ENCODE results near the gene VPS13A.

VPS13A gene

GRCh38 chr9:77293949-77294348, 116.6 kb downstream of the VPS13A start:
- Histone ChIP-seq H3K4me1 (ENCODE audit: insufficient read depth, insufficient read length) (no peaks in the 10 kb centered on the region), H3K4me3 (ENCODE audit: insufficient read length, low read depth) (no peak overlapping the region), H3K27me3 (ENCODE audit: insufficient read depth, insufficient read length) (no peaks in the 10 kb centered on the region), H3K36me3 (ENCODE audit: insufficient read depth, insufficient read length, low read length) (peaks cover 4% of the 10 kb centered on the region), H3K9me3 (ENCODE audit: insufficient read depth, low read length) (no peaks in the 10 kb centered on the region), H3K9ac (ENCODE audit: insufficient read length, low read depth) (no peak overlapping the region)
- TF ChIP-seq YY1 (IDR thresholded peaks at IDR 0.05; ENCODE audit: insufficient read depth, insufficient read length) (no peak), ZNF274 (IDR thresholded peaks at IDR 0.05; ENCODE audit: low read depth, low read length) (no peak), SUZ12 (IDR thresholded peaks at IDR 0.05; ENCODE audit: extremely low read depth, insufficient read depth, insufficient read length) (no peak)
- no peak for DNase-seq (ENCODE audit: low read depth, low spot score)

GRCh38 chr9:77304543-77304942, 127.2 kb downstream of the VPS13A start:
- H3K36me3 ChIP-seq (ENCODE audit: insufficient read depth, insufficient read length, low read length), result peaks cover 3% of the 10 kb centered on the region
- DNase-seq (ENCODE audit: low read depth, low spot score), result no peak
- TF ChIP-seq ZNF274 (IDR thresholded peaks at IDR 0.05; ENCODE audit: low read depth, low read length) (no peak), SUZ12 (IDR thresholded peaks at IDR 0.05; ENCODE audit: extremely low read depth, insufficient read depth, insufficient read length) (no peak), YY1 (IDR thresholded peaks at IDR 0.05; ENCODE audit: insufficient read depth, insufficient read length) (no peak)
- H3K27me3 ChIP-seq (ENCODE audit: insufficient read depth, insufficient read length), result no peaks in the 10 kb centered on the region
- H3K9ac ChIP-seq (ENCODE audit: insufficient read length, low read depth), result no peak overlapping the region
- H3K4me1 ChIP-seq (ENCODE audit: insufficient read depth, insufficient read length), result no peaks in the 10 kb centered on the region
- no peak overlapping the region for H3K4me3 ChIP-seq (ENCODE audit: insufficient read length, low read depth)
- H3K9me3 ChIP-seq (ENCODE audit: insufficient read depth, low read length), result no peaks in the 10 kb centered on the region

- DNase-seq (ENCODE audit: low read depth, low spot score), result no peak
- TF ChIP-seq SUZ12 (IDR thresholded peaks at IDR 0.05; ENCODE audit: extremely low read depth, insufficient read depth, insufficient read length) (no peak), YY1 (IDR thresholded peaks at IDR 0.05; ENCODE audit: insufficient read depth, insufficient read length) (no peak), ZNF274 (IDR thresholded peaks at IDR 0.05; ENCODE audit: low read depth, low read length) (no peak)
- H3K27me3 ChIP-seq (ENCODE audit: insufficient read depth, insufficient read length), result no peaks in the 10 kb centered on the region
- no peak overlapping the region for H3K4me3 ChIP-seq (ENCODE audit: insufficient read length, low read depth)
- H3K36me3 ChIP-seq (ENCODE audit: insufficient read depth, insufficient read length, low read length), result peaks cover 3% of the 10 kb centered on the region
- no peaks in the 10 kb centered on the region for H3K4me1 ChIP-seq (ENCODE audit: insufficient read depth, insufficient read length)
- H3K9me3 ChIP-seq (ENCODE audit: insufficient read depth, low read length), result no peaks in the 10 kb centered on the region
- H3K9ac ChIP-seq (ENCODE audit: insufficient read length, low read depth), result no peak overlapping the region
Measured at GRCh38 chr9:77305622-77306400, 128.5 kb downstream of the VPS13A start.

- TF ChIP-seq ZNF274 (IDR thresholded peaks at IDR 0.05; ENCODE audit: low read depth, low read length) (no peak), YY1 (IDR thresholded peaks at IDR 0.05; ENCODE audit: insufficient read depth, insufficient read length) (no peak), SUZ12 (IDR thresholded peaks at IDR 0.05; ENCODE audit: extremely low read depth, insufficient read depth, insufficient read length) (no peak)
- no peak for DNase-seq (ENCODE audit: low read depth, low spot score)
- Histone ChIP-seq H3K4me3 (ENCODE audit: insufficient read length, low read depth) (no peak overlapping the region), H3K4me1 (ENCODE audit: insufficient read depth, insufficient read length) (no peaks in the 10 kb centered on the region), H3K27me3 (ENCODE audit: insufficient read depth, insufficient read length) (no peaks in the 10 kb centered on the region), H3K36me3 (ENCODE audit: insufficient read depth, insufficient read length, low read length) (peaks cover 3% of the 10 kb centered on the region), H3K9me3 (ENCODE audit: insufficient read depth, low read length) (no peaks in the 10 kb centered on the region), H3K9ac (ENCODE audit: insufficient read length, low read depth) (no peak overlapping the region)
Measured at GRCh38 chr9:77307166-77307565, 129.8 kb downstream of the VPS13A start.

- TF ChIP-seq SUZ12 (IDR thresholded peaks at IDR 0.05; ENCODE audit: extremely low read depth, insufficient read depth, insufficient read length) (no peak), ZNF274 (IDR thresholded peaks at IDR 0.05; ENCODE audit: low read depth, low read length) (no peak), YY1 (IDR thresholded peaks at IDR 0.05; ENCODE audit: insufficient read depth, insufficient read length) (no peak)
- Histone ChIP-seq H3K27me3 (ENCODE audit: insufficient read depth, insufficient read length) (no peaks in the 10 kb centered on the region), H3K4me3 (ENCODE audit: insufficient read length, low read depth) (no peak overlapping the region), H3K9me3 (ENCODE audit: insufficient read depth, low read length) (no peaks in the 10 kb centered on the region), H3K36me3 (ENCODE audit: insufficient read depth, insufficient read length, low read length) (peaks cover 7% of the 10 kb centered on the region), H3K9ac (ENCODE audit: insufficient read length, low read depth) (no peak overlapping the region), H3K4me1 (ENCODE audit: insufficient read depth, insufficient read length) (no peaks in the 10 kb centered on the region)
- DNase-seq (ENCODE audit: low read depth, low spot score), result no peak
Measured at GRCh38 chr9:77316058-77316457, 138.7 kb downstream of the VPS13A start.

GRCh38 chr9:77325058-77325457, 147.7 kb downstream of the VPS13A start:
- DNase-seq (ENCODE audit: low read depth, low spot score), result no peak
- Histone ChIP-seq H3K27me3 (ENCODE audit: insufficient read depth, insufficient read length) (no peaks in the 10 kb centered on the region), H3K9ac (ENCODE audit: insufficient read length, low read depth) (no peak overlapping the region), H3K4me1 (ENCODE audit: insufficient read depth, insufficient read length) (no peaks in the 10 kb centered on the region), H3K4me3 (ENCODE audit: insufficient read length, low read depth) (no peak overlapping the region), H3K9me3 (ENCODE audit: insufficient read depth, low read length) (no peaks in the 10 kb centered on the region), H3K36me3 (ENCODE audit: insufficient read depth, insufficient read length, low read length) (peaks cover 8% of the 10 kb centered on the region)
- TF ChIP-seq ZNF274 (IDR thresholded peaks at IDR 0.05; ENCODE audit: low read depth, low read length) (no peak), SUZ12 (IDR thresholded peaks at IDR 0.05; ENCODE audit: extremely low read depth, insufficient read depth, insufficient read length) (no peak), YY1 (IDR thresholded peaks at IDR 0.05; ENCODE audit: insufficient read depth, insufficient read length) (no peak)

- no peak overlapping the region for H3K9ac ChIP-seq (ENCODE audit: insufficient read length, low read depth)
- no peaks in the 10 kb centered on the region for H3K9me3 ChIP-seq (ENCODE audit: insufficient read depth, low read length)
- H3K4me1 ChIP-seq (ENCODE audit: insufficient read depth, insufficient read length), result no peaks in the 10 kb centered on the region
- no peaks in the 10 kb centered on the region for H3K27me3 ChIP-seq (ENCODE audit: insufficient read depth, insufficient read length)
- no peak for DNase-seq (ENCODE audit: low read depth, low spot score)
- H3K36me3 ChIP-seq (ENCODE audit: insufficient read depth, insufficient read length, low read length), result peaks cover 8% of the 10 kb centered on the region
- no peak for TF ChIP-seq SUZ12 (IDR thresholded peaks at IDR 0.05; ENCODE audit: extremely low read depth, insufficient read depth, insufficient read length)
- TF ChIP-seq YY1 (IDR thresholded peaks at IDR 0.05; ENCODE audit: insufficient read depth, insufficient read length), result no peak
- no peak for TF ChIP-seq ZNF274 (IDR thresholded peaks at IDR 0.05; ENCODE audit: low read depth, low read length)
- no peak overlapping the region for H3K4me3 ChIP-seq (ENCODE audit: insufficient read length, low read depth)
Measured at GRCh38 chr9:77328102-77328501, 150.8 kb downstream of the VPS13A start.

All from NT2/D1 (cell line).